ENCODE results near the gene MPRIP.
A peak's percentile ranks its signal among the peaks of the same experiment; 100 is the strongest.

The MPRIP gene

GRCh38 chr17:17232303-17232621, 190.0 kb downstream of the MPRIP start:
- TF ChIP-seq ARNTL (CRISPR knock-in tag; IDR thresholded peaks at IDR 0.05; ENCODE audit: borderline replicate concordance, low read depth) (no peak), RARB (CRISPR knock-in tag; IDR thresholded peaks at IDR 0.05) (no peak), ZNF8 (CRISPR knock-in tag; IDR thresholded peaks at IDR 0.05) (no peak), ZFP3 (CRISPR knock-in tag; IDR thresholded peaks at IDR 0.05) (no peak), POU6F1 (CRISPR knock-in tag; IDR thresholded peaks at IDR 0.05; ENCODE audit: borderline replicate concordance, low read depth) (no peak)
- ATAC-seq = no peak

- TF ChIP-seq SNAI2 (CRISPR knock-in tag; IDR thresholded peaks at IDR 0.05) (no peak), ESRRG (CRISPR knock-in tag; IDR thresholded peaks at IDR 0.05) (no peak), ZC3H10 (CRISPR knock-in tag; IDR thresholded peaks at IDR 0.05) (no peak), PPARA (CRISPR knock-in tag; IDR thresholded peaks at IDR 0.05; ENCODE audit: borderline replicate concordance) (no peak), ZNF8 (CRISPR knock-in tag; IDR thresholded peaks at IDR 0.05) (no peak), PATZ1 (CRISPR knock-in tag; IDR thresholded peaks at IDR 0.05; ENCODE audit: borderline replicate concordance) (no peak), TCF4 (CRISPR knock-in tag; IDR thresholded peaks at IDR 0.05; ENCODE audit: borderline replicate concordance) (no peak), ZNF565 (CRISPR knock-in tag; conservative IDR thresholded peaks at IDR 0.05; ENCODE audit: low read depth) (no peak), GLIS3 (CRISPR knock-in tag; IDR thresholded peaks at IDR 0.05) (no peak), ISL1 (CRISPR knock-in tag; IDR thresholded peaks at IDR 0.05) (no peak), BACH2 (CRISPR knock-in tag; IDR thresholded peaks at IDR 0.05; ENCODE audit: borderline replicate concordance) (no peak), CSDC2 (CRISPR knock-in tag; IDR thresholded peaks at IDR 0.05) (no peak), OSR1 (CRISPR knock-in tag; IDR thresholded peaks at IDR 0.05) (no peak), POU6F1 (CRISPR knock-in tag; IDR thresholded peaks at IDR 0.05; ENCODE audit: borderline replicate concordance, low read depth) (no peak), ZFP3 (CRISPR knock-in tag; IDR thresholded peaks at IDR 0.05) (no peak), TOX (CRISPR knock-in tag; IDR thresholded peaks at IDR 0.05; ENCODE audit: borderline replicate concordance) (no peak)
- TF ChIP-seq, protein P1, sequence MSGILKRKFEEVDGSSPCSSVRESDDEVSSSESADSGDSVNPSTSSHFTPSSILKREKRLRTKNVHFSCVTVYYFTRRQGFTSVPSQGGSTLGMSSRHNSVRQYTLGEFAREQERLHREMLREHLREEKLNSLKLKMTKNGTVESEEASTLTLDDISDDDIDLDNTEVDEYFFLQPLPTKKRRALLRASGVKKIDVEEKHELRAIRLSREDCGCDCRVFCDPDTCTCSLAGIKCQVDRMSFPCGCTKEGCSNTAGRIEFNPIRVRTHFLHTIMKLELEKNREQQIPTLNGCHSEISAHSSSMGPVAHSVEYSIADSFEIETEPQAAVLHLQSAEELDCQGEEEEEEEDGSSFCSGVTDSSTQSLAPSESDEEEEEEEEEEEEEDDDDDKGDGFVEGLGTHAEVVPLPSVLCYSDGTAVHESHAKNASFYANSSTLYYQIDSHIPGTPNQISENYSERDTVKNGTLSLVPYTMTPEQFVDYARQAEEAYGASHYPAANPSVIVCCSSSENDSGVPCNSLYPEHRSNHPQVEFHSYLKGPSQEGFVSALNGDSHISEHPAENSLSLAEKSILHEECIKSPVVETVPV (CRISPR knock-in tag; IDR thresholded peaks at IDR 0.05) = no peak
- TF ChIP-seq, protein P2, sequence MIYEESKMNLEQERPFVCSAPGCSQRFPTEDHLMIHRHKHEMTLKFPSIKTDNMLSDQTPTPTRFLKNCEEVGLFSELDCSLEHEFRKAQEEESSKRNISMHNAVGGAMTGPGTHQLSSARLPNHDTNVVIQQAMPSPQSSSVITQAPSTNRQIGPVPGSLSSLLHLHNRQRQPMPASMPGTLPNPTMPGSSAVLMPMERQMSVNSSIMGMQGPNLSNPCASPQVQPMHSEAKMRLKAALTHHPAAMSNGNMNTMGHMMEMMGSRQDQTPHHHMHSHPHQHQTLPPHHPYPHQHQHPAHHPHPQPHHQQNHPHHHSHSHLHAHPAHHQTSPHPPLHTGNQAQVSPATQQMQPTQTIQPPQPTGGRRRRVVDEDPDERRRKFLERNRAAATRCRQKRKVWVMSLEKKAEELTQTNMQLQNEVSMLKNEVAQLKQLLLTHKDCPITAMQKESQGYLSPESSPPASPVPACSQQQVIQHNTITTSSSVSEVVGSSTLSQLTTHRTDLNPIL (CRISPR knock-in tag; IDR thresholded peaks at IDR 0.05; ENCODE audit: low read depth) = no peak
- no peak for ATAC-seq
These were observed 193.2 kb downstream of the MPRIP start for GRCh38 chr17:17235212-17236174.

GRCh38 chr17:17236295-17237025, 194.2 kb downstream of the MPRIP start:
- peak; percentile 53 for ATAC-seq
- TF ChIP-seq BACH2 (CRISPR knock-in tag; IDR thresholded peaks at IDR 0.05; ENCODE audit: borderline replicate concordance) = no peak
- no peak for TF ChIP-seq ZNF8 (CRISPR knock-in tag; IDR thresholded peaks at IDR 0.05)
- no peak for TF ChIP-seq ZFP30 (CRISPR knock-in tag; IDR thresholded peaks at IDR 0.05)
- no peak for TF ChIP-seq ZC3H10 (CRISPR knock-in tag; IDR thresholded peaks at IDR 0.05)
- TF ChIP-seq, protein P3, sequence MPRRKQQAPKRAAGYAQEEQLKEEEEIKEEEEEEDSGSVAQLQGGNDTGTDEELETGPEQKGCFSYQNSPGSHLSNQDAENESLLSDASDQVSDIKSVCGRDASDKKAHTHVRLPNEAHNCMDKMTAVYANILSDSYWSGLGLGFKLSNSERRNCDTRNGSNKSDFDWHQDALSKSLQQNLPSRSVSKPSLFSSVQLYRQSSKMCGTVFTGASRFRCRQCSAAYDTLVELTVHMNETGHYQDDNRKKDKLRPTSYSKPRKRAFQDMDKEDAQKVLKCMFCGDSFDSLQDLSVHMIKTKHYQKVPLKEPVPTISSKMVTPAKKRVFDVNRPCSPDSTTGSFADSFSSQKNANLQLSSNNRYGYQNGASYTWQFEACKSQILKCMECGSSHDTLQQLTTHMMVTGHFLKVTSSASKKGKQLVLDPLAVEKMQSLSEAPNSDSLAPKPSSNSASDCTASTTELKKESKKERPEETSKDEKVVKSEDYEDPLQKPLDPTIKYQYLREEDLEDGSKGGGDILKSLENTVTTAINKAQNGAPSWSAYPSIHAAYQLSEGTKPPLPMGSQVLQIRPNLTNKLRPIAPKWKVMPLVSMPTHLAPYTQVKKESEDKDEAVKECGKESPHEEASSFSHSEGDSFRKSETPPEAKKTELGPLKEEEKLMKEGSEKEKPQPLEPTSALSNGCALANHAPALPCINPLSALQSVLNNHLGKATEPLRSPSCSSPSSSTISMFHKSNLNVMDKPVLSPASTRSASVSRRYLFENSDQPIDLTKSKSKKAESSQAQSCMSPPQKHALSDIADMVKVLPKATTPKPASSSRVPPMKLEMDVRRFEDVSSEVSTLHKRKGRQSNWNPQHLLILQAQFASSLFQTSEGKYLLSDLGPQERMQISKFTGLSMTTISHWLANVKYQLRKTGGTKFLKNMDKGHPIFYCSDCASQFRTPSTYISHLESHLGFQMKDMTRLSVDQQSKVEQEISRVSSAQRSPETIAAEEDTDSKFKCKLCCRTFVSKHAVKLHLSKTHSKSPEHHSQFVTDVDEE (CRISPR knock-in tag; IDR thresholded peaks at IDR 0.05) = no peak
- TF ChIP-seq ARNTL (CRISPR knock-in tag; IDR thresholded peaks at IDR 0.05; ENCODE audit: borderline replicate concordance, low read depth) = no peak
- TF ChIP-seq PPARA (CRISPR knock-in tag; IDR thresholded peaks at IDR 0.05; ENCODE audit: borderline replicate concordance) = no peak
- no peak for TF ChIP-seq TCF4 (CRISPR knock-in tag; IDR thresholded peaks at IDR 0.05; ENCODE audit: borderline replicate concordance)
- no peak for TF ChIP-seq CSDC2 (CRISPR knock-in tag; IDR thresholded peaks at IDR 0.05)
- TF ChIP-seq, protein P1 (CRISPR knock-in tag; IDR thresholded peaks at IDR 0.05) = no peak
- no peak for TF ChIP-seq ZNF565 (CRISPR knock-in tag; conservative IDR thresholded peaks at IDR 0.05; ENCODE audit: low read depth)
- no peak for TF ChIP-seq ZFP3 (CRISPR knock-in tag; IDR thresholded peaks at IDR 0.05)
- no peak for TF ChIP-seq ESRRG (CRISPR knock-in tag; IDR thresholded peaks at IDR 0.05)

All from SK-N-SH treated with all-trans-retinoic acid at 6 μM for 48 hours (cell line).